ENCODE results near the gene ERGIC1.

The ERGIC1 gene

DNA sequence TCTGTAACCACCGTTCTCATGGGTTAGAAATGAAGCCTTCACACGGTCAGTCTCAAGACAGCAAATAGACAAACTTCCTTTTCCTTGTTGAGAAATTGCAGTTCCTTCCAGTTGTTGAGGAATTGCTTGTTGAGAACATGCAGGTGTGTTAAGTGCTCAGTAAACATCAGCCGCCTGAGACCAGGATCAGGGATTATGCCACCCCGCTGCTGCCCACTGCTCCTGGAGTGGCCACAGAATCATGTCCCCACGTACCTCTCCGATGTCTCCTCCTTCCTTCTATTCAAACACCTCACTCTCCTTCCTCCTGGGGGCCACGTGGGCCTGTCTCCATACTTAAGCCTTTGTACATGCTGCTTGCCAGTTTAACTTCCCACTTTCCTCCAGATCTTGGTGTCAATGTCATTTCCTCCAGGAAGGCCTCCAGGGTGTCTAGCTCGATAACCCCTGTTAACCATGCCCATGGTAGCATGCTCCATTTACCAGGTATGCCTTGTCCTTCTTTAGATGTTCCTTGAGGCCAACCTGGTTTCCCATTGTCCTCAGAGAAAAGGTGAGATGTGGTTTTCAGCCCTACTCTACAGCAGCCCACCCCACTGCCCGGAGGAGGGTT, 91.4 kb downstream of the ERGIC1 start:
- Histone ChIP-seq H3K4me1 (ENCODE audit: control insufficient read depth, low read depth, low read length) (no peaks in the 10 kb centered on the region), H3K27ac (ENCODE audit: low read length) (no peak overlapping the region), H3K9ac (ENCODE audit: low read length) (no peak overlapping the region), H3K36me3 (ENCODE audit: control insufficient read depth, low read depth, low read length) (peaks cover 25% of the 10 kb centered on the region), H3K27me3 (ENCODE audit: control insufficient read depth, insufficient read depth, low read length) (no peaks in the 10 kb centered on the region), H3K4me3 (ENCODE audit: low read length) (no peak overlapping the region), H3K9me3 (ENCODE audit: control insufficient read depth, low read depth, low read length) (no peaks in the 10 kb centered on the region)

DNA sequence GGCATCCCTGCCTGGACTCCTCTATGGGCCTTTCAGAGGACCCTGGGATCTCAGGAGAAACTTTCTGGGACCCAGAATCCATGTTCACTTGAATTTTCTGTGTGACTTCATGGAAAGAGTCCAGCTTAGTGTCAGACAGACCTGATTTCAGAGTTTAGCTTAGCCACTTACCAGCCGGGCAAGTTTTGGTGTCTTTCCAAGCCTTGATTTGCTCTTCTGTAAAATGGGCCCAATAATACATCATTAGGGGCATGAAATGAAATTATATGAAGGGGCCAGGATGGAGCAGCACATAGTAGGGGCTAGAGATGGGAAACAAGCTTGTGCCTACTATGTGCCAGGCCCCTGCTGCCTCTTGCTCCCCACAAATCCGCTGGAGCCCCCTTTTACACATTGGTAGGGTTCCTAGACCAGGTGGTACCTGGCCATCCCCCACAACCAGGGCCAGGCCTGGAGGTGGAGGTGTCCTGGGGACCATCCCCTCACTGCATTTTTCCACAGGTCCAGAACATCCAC, 92.0 kb downstream of the ERGIC1 start:
- H3K36me3 ChIP-seq (ENCODE audit: control insufficient read depth, low read depth, low read length), result peaks cover 25% of the 10 kb centered on the region
- no peaks in the 10 kb centered on the region for H3K4me1 ChIP-seq (ENCODE audit: control insufficient read depth, low read depth, low read length)
- H3K27ac ChIP-seq (ENCODE audit: low read length), result no peak overlapping the region
- no peaks in the 10 kb centered on the region for H3K9me3 ChIP-seq (ENCODE audit: control insufficient read depth, low read depth, low read length)
- H3K27me3 ChIP-seq (ENCODE audit: control insufficient read depth, insufficient read depth, low read length), result no peaks in the 10 kb centered on the region
- no peak overlapping the region for H3K9ac ChIP-seq (ENCODE audit: low read length)
- H3K4me3 ChIP-seq (ENCODE audit: low read length), result no peak overlapping the region

GRCh38 chr5:172926796-172927195, 92.7 kb downstream of the ERGIC1 start:
- Histone ChIP-seq H3K4me1 (ENCODE audit: control insufficient read depth, low read depth, low read length) (no peaks in the 10 kb centered on the region), H3K9ac (ENCODE audit: low read length) (no peak overlapping the region), H3K36me3 (ENCODE audit: control insufficient read depth, low read depth, low read length) (peaks cover 21% of the 10 kb centered on the region), H3K9me3 (ENCODE audit: control insufficient read depth, low read depth, low read length) (no peaks in the 10 kb centered on the region), H3K27ac (ENCODE audit: low read length) (no peak overlapping the region), H3K4me3 (ENCODE audit: low read length) (no peak overlapping the region), H3K27me3 (ENCODE audit: control insufficient read depth, insufficient read depth, low read length) (no peaks in the 10 kb centered on the region)

DNA sequence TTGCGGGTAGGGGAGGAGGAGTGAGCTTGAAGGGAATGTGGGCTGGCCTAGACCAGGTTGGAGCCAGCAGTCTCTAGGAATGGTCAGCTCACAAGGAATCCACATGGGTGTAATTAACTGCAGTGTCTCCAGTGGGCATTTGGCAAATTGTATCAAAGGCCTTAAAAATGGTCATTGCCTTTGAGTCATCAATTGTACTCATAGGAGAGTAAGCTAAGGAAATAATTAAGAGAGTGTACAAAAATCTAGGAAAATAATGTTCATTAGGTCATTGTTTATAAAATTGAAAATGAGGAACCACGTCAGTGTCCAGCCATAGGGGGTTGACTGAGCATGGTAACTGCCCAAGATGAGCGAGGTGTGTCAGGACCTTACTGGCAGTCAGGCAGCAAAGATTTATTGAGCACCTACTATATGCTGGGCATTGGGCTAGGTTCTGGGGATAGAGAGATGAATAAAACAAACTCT, 95.4 kb downstream of the ERGIC1 start:
- Histone ChIP-seq H3K9ac (ENCODE audit: low read length) (no peak overlapping the region), H3K27me3 (ENCODE audit: control insufficient read depth, insufficient read depth, low read length) (no peaks in the 10 kb centered on the region), H3K9me3 (ENCODE audit: control insufficient read depth, low read depth, low read length) (no peaks in the 10 kb centered on the region), H3K4me3 (ENCODE audit: low read length) (no peak overlapping the region), H3K27ac (ENCODE audit: low read length) (no peak overlapping the region), H3K36me3 (ENCODE audit: control insufficient read depth, low read depth, low read length) (peaks cover 29% of the 10 kb centered on the region), H3K4me1 (ENCODE audit: control insufficient read depth, low read depth, low read length) (no peaks in the 10 kb centered on the region)

DNA sequence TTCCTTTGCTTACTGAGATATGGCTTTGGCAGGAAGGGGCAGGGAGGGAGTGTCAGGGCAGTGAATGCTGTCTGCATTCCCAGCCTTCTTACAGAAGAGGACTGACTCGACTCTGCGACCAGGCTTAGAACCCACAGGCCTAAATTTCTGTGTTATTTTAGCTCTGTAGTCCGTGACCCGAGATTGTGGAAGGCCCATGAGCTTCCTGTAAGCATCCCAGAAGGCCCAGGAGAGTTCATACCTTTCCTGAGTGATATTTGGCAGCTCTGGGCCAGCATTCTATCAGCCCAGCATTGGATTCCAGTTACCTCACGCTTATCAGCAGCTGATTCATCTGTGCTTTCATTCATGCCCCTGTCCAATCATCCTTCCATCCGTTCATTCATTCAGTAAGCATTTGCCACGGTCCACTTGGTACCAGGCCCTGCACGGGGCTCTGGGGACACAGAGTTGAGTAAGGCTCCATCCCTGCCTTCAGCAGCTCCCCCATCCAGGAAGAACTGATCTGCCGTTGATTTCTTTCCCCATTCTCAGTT, 97.0 kb downstream of the ERGIC1 start:
- Histone ChIP-seq H3K4me1 (ENCODE audit: control insufficient read depth, low read depth, low read length) (no peaks in the 10 kb centered on the region), H3K4me3 (ENCODE audit: low read length) (no peak overlapping the region), H3K36me3 (ENCODE audit: control insufficient read depth, low read depth, low read length) (peaks cover 42% of the 10 kb centered on the region), H3K27ac (ENCODE audit: low read length) (no peak overlapping the region), H3K9me3 (ENCODE audit: control insufficient read depth, low read depth, low read length) (no peaks in the 10 kb centered on the region), H3K27me3 (ENCODE audit: control insufficient read depth, insufficient read depth, low read length) (no peaks in the 10 kb centered on the region), H3K9ac (ENCODE audit: low read length) (no peak overlapping the region)

GRCh38 chr5:172932313-172933017, 98.4 kb downstream of the ERGIC1 start:
- no peaks in the 10 kb centered on the region for H3K4me1 ChIP-seq (ENCODE audit: control insufficient read depth, low read depth, low read length)
- H3K27me3 ChIP-seq (ENCODE audit: control insufficient read depth, insufficient read depth, low read length), result no peaks in the 10 kb centered on the region
- H3K36me3 ChIP-seq (ENCODE audit: control insufficient read depth, low read depth, low read length), result peaks cover 35% of the 10 kb centered on the region
- no peaks in the 10 kb centered on the region for H3K9me3 ChIP-seq (ENCODE audit: control insufficient read depth, low read depth, low read length)
- H3K27ac ChIP-seq (ENCODE audit: low read length), result no peak overlapping the region
- no peak overlapping the region for H3K4me3 ChIP-seq (ENCODE audit: low read length)
- no peak overlapping the region for H3K9ac ChIP-seq (ENCODE audit: low read length)

GRCh38 chr5:172933238-172933637, 99.2 kb downstream of the ERGIC1 start:
- Histone ChIP-seq H3K4me3 (ENCODE audit: low read length) (no peak overlapping the region), H3K9ac (ENCODE audit: low read length) (no peak overlapping the region), H3K36me3 (ENCODE audit: control insufficient read depth, low read depth, low read length) (peaks cover 34% of the 10 kb centered on the region), H3K27ac (ENCODE audit: low read length) (no peak overlapping the region), H3K27me3 (ENCODE audit: control insufficient read depth, insufficient read depth, low read length) (no peaks in the 10 kb centered on the region), H3K9me3 (ENCODE audit: control insufficient read depth, low read depth, low read length) (no peaks in the 10 kb centered on the region), H3K4me1 (ENCODE audit: control insufficient read depth, low read depth, low read length) (no peaks in the 10 kb centered on the region)

DNA sequence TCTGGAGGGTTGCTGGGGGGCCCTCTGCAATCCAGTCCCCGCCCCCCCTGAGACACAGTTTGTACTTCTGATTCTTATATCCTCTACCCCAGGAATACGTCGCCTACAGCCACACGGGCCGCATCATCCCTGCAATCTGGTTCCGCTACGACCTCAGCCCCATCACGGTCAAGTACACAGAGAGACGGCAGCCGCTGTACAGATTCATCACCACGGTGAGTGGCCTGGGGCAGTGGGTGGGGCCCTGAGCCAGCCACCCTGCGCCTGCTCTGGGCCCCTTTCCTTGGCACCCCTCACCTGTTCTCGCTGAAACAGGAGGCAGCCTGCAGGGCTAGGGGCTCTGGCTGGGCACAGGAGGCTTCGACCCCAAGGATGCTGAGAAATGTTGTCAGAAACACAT, 101.0 kb downstream of the ERGIC1 start:
- H3K27ac ChIP-seq (ENCODE audit: low read length), result no peak overlapping the region
- no peak overlapping the region for H3K4me3 ChIP-seq (ENCODE audit: low read length)
- H3K27me3 ChIP-seq (ENCODE audit: control insufficient read depth, insufficient read depth, low read length), result no peaks in the 10 kb centered on the region
- H3K9ac ChIP-seq (ENCODE audit: low read length), result no peak overlapping the region
- H3K36me3 ChIP-seq (ENCODE audit: control insufficient read depth, low read depth, low read length), result peaks cover 33% of the 10 kb centered on the region
- H3K9me3 ChIP-seq (ENCODE audit: control insufficient read depth, low read depth, low read length), result no peaks in the 10 kb centered on the region
- H3K4me1 ChIP-seq (ENCODE audit: control insufficient read depth, low read depth, low read length), result no peaks in the 10 kb centered on the region

- peaks cover 33% of the 10 kb centered on the region for H3K36me3 ChIP-seq (ENCODE audit: control insufficient read depth, low read depth, low read length)
- no peak overlapping the region for H3K9ac ChIP-seq (ENCODE audit: low read length)
- H3K27ac ChIP-seq (ENCODE audit: low read length), result no peak overlapping the region
- H3K4me3 ChIP-seq (ENCODE audit: low read length), result no peak overlapping the region
- no peaks in the 10 kb centered on the region for H3K27me3 ChIP-seq (ENCODE audit: control insufficient read depth, insufficient read depth, low read length)
- H3K4me1 ChIP-seq (ENCODE audit: control insufficient read depth, low read depth, low read length), result no peaks in the 10 kb centered on the region
- no peaks in the 10 kb centered on the region for H3K9me3 ChIP-seq (ENCODE audit: control insufficient read depth, low read depth, low read length)
Observed at GRCh38 chr5:172936401-172936800, 102.3 kb downstream of the ERGIC1 start.

- Histone ChIP-seq H3K4me1 (ENCODE audit: control insufficient read depth, low read depth, low read length) (peaks cover 8% of the 10 kb centered on the region), H3K4me3 (ENCODE audit: low read length) (no peak overlapping the region), H3K27ac (ENCODE audit: low read length) (no peak overlapping the region), H3K27me3 (ENCODE audit: control insufficient read depth, insufficient read depth, low read length) (no peaks in the 10 kb centered on the region), H3K36me3 (ENCODE audit: control insufficient read depth, low read depth, low read length) (peaks cover 25% of the 10 kb centered on the region), H3K9me3 (ENCODE audit: control insufficient read depth, low read depth, low read length) (no peaks in the 10 kb centered on the region), H3K9ac (ENCODE audit: low read length) (no peak overlapping the region)
Observed at GRCh38 chr5:172939071-172939470, 105.0 kb downstream of the ERGIC1 start.

DNA sequence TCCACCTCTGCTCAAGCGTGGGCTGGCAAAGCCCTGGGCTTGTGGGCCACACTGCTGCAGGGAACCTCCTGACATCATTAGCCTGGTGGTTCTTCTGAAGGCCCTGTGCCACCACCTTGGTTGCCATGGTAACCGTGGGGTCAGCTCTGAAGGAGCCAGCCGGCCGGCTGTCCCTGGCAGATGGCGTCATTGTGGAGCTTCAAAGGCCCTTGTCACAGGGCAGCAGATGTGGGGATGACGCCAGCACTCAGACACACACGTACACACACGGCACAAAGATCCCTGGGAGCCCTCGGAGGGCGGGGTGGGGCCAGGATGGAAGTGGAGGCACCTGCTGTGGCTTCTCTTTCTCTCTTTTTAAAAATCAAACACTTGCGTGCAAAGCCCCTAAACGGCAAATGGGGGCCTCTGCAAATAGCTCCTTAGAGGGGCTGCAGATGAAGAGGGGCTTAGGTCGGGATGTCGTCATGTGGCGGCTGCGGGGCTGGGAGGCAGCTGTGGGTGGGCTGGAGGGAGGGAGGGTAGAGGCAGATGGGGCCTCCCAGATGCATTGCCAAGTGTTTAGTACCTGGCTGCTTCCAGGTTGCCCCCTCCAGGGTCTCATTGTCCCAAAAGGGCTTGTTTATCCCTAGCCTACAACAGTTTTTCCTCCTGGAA, 105.7 kb downstream of the ERGIC1 start:
- H3K4me3 ChIP-seq (ENCODE audit: low read length), result no peak overlapping the region
- H3K36me3 ChIP-seq (ENCODE audit: control insufficient read depth, low read depth, low read length), result peaks cover 19% of the 10 kb centered on the region
- no peaks in the 10 kb centered on the region for H3K27me3 ChIP-seq (ENCODE audit: control insufficient read depth, insufficient read depth, low read length)
- H3K9ac ChIP-seq (ENCODE audit: low read length), result no peak overlapping the region
- H3K27ac ChIP-seq (ENCODE audit: low read length), result no peak overlapping the region
- peaks cover 8% of the 10 kb centered on the region for H3K4me1 ChIP-seq (ENCODE audit: control insufficient read depth, low read depth, low read length)
- H3K9me3 ChIP-seq (ENCODE audit: control insufficient read depth, low read depth, low read length), result no peaks in the 10 kb centered on the region
